ENCODE measurements around the gene CELSR3.

The CELSR3 gene

GRCh38 chr3:48685603-48686511 is 23.2 kb upstream of the CELSR3 start, which contains the start of gene NCKIPSD:
Gene NCKIPSD, minus strand, starts transcription at chr3:48685915. Its CDS starts 108 bp downstream, at chr3:48685807.
- peak; percentile 88 for DNase-seq (ENCODE audit: low read depth)

GRCh38 chr3:48685293-48685602 is 22.6 kb upstream of the CELSR3 start:
- no peak for DNase-seq (ENCODE audit: low read depth)

GRCh38 chr3:48684480-48685143 is 21.9 kb upstream of the CELSR3 start:
- DNase-seq (ENCODE audit: low read depth), result no peak

- DNase-seq (ENCODE audit: low read depth), result no peak
Measured at GRCh38 chr3:48684054-48684349, 21.3 kb upstream of the CELSR3 start.

- DNase-seq (ENCODE audit: low read depth), result no peak
Measured at GRCh38 chr3:48682786-48683185, 20.1 kb upstream of the CELSR3 start.

GRCh38 chr3:48681974-48682610 is 19.4 kb upstream of the CELSR3 start:
- no peak for DNase-seq (ENCODE audit: low read depth)

- DNase-seq (ENCODE audit: low read depth), result no peak
Measured at GRCh38 chr3:48681541-48681880, 18.8 kb upstream of the CELSR3 start.

- no peak for DNase-seq (ENCODE audit: low read depth)
Measured at GRCh38 chr3:48680811-48681540, 18.3 kb upstream of the CELSR3 start.

GRCh38 chr3:48679411-48680391 is 17.0 kb upstream of the CELSR3 start:
- no peak for DNase-seq (ENCODE audit: low read depth)

- DNase-seq (ENCODE audit: low read depth), result no peak
Measured at GRCh38 chr3:48678566-48679380, 16.1 kb upstream of the CELSR3 start.

GRCh38 chr3:48678056-48678455 is 15.4 kb upstream of the CELSR3 start:
- no peak for DNase-seq (ENCODE audit: low read depth)

- no peak for DNase-seq (ENCODE audit: low read depth)
Measured at GRCh38 chr3:48674505-48674904, 11.8 kb upstream of the CELSR3 start.

- no peak for DNase-seq (ENCODE audit: low read depth)
Measured at GRCh38 chr3:48672522-48672921, 9.8 kb upstream of the CELSR3 start.

- DNase-seq (ENCODE audit: low read depth), result no peak
Measured at GRCh38 chr3:48664929-48665328, 2.2 kb upstream of the CELSR3 start.

- no peak for DNase-seq (ENCODE audit: low read depth)
Measured at GRCh38 chr3:48664313-48664644, 1.6 kb upstream of the CELSR3 start.

- peak; percentile 75 for DNase-seq (ENCODE audit: low read depth)
Measured at GRCh38 chr3:48663489-48664312, 1.0 kb upstream of the CELSR3 start.

- no peak for DNase-seq (ENCODE audit: low read depth)
Measured at GRCh38 chr3:48662145-48662752, 437 bp downstream of the CELSR3 start.

GRCh38 chr3:48661501-48662144 is 1.1 kb downstream of the CELSR3 start:
- peak; percentile 61 for DNase-seq (ENCODE audit: low read depth)
